ENCODE data around the gene AMT. TPM values are rescaled to one million over a fixed set of nuclear protein-coding genes. Genes with fewer than 3 reads are reported as not detected.

Gene AMT, protein sequence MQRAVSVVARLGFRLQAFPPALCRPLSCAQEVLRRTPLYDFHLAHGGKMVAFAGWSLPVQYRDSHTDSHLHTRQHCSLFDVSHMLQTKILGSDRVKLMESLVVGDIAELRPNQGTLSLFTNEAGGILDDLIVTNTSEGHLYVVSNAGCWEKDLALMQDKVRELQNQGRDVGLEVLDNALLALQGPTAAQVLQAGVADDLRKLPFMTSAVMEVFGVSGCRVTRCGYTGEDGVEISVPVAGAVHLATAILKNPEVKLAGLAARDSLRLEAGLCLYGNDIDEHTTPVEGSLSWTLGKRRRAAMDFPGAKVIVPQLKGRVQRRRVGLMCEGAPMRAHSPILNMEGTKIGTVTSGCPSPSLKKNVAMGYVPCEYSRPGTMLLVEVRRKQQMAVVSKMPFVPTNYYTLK
- 20.5 TPM for total RNA-seq

DNA sequence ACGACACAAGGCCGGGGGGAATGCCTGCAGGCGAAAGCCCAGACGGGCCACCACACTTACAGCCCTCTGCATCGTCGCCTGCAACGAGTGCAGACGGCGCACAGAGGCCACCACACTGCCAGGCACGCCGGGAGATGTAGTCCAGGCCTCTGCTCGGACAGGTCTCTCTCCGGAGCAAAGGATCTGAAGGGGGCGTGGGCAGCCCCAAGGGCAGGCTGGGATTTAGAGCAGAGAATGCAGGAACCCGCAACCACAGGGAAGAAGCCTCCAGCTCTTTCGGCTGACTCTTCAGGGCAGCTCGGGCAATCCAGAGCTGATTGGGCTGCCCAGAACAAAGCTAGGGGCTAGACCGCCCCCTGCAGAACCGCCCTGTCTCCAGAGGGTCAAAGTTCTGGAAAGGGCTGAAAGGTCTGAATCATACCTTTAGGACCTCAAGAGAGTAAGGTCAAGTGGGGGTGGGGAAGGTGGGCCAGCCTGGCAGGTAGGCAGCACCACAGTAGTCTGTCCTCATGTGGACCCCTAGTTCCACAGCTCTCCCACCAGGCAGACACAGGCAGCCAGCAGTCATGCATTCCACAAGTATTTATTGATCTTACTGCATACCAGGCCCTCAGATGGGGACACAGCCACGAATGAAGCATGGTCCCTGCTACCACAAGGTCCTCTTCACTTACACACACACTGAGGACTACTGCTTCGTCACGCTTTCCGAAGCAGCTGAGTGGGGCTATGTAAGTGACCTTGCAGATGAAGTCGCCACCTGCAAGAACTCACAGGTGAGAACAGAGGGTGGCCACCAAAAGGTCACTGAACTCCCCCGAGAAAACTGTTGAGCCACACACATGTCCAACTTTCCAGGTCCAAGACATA lies at the start of gene AMT:
Gene AMT, minus strand, starts transcription at position 95 of the 870 bp plus-strand sequence. Its CDS starts 23 bp downstream, at position 72.
- DNase-seq (ENCODE audit: low read depth in 2 of 3, low spot score in 2 of 3) = peak in 2 of 3 donors; percentile 39 to 41

DNA sequence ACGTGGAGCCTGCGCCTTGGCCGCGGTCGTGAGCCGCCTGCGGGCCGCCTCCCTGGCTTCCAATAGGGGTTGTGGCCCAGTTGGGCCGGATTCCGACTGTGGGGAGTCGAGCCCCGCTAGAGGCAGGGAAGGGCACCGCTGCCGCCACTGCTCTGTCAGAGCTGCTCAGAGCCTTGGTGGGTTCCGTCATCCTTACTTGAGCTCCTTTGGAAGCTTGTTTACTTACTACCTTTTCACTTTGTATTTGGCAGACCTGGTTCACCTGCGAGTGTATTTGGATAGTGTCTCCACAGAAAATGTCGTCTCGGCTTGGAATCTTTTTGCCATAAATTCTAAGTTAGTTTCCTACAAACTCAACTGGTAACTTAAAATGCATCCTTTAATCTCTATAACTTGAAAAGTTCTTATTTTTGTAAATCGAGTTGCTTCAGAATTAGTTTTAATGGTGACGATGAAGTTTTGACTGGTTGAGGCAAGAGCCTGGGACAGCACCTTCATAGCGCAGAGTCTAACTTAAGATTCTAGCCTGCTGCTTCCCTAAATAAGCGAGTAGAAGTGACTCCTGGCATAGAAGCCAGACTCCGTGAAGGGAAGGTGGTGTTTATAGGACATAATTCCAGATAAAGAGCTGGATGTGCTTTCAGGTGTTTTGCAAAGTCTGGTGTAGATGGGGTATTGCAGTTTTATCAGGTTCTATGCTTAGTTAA lies 48.6 kb upstream of the AMT start:
- DNase-seq (ENCODE audit: low read depth in 2 of 3, low spot score in 2 of 3) = peak in 1 of 3 donors; percentile 8

- peak; percentile 94 to 96 (median 95) for DNase-seq (ENCODE audit: low read depth in 2 of 3, low spot score in 2 of 3)
Observed at GRCh38 chr3:49469936-49470713, 47.9 kb upstream of the AMT start, which contains the start of gene DAG1. DAG1 (plus strand) TSS chr3:49470267; CDS start chr3:49510535, 40,268 bp downstream.

- DNase-seq (ENCODE audit: low read depth in 2 of 3, low spot score in 2 of 3) = no peak
Observed at GRCh38 chr3:49469037-49469935, 47.0 kb upstream of the AMT start.

- DNase-seq (ENCODE audit: low read depth in 2 of 3, low spot score in 2 of 3) = no peak
Observed at GRCh38 chr3:49466085-49466484, 43.8 kb upstream of the AMT start.

GRCh38 chr3:49465270-49466034 lies 43.2 kb upstream of the AMT start:
- peak in 1 of 3 donors; percentile 27 for DNase-seq (ENCODE audit: low read depth in 2 of 3, low spot score in 2 of 3)

- DNase-seq (ENCODE audit: low read depth in 2 of 3, low spot score in 2 of 3) = no peak
Observed at GRCh38 chr3:49462222-49462621, 39.9 kb upstream of the AMT start.

- DNase-seq (ENCODE audit: low read depth in 2 of 3, low spot score in 2 of 3) = no peak
Observed at GRCh38 chr3:49461443-49462171, 39.3 kb upstream of the AMT start.

GRCh38 chr3:49460956-49461355 lies 38.7 kb upstream of the AMT start:
- DNase-seq (ENCODE audit: low read depth in 2 of 3, low spot score in 2 of 3) = no peak

GRCh38 chr3:49460188-49460890 lies 38.1 kb upstream of the AMT start:
- DNase-seq (ENCODE audit: low read depth in 2 of 3, low spot score in 2 of 3) = no peak

DNA sequence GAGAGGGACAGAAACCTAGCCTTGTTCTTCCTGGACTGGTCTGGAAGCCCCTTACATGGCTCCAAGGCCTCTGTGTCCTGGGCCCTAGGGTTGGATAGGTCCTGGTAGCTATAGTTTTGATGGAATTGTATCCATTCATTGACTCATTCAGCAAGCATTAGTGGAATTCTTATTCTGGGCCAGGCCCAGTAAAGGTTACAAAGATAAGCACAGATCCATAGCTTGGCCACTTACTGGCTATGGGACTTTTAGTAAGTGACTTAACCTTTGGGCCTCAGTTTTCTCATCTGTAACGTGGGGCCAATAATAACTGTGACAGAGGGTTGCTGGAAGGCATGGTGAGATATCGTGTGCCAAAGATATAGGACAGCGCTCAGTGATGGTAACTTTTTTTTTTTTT lies 34.2 kb upstream of the AMT start:
- DNase-seq (ENCODE audit: low read depth in 2 of 3, low spot score in 2 of 3) = no peak

GRCh38 chr3:49454898-49455681 lies 32.8 kb upstream of the AMT start:
- DNase-seq (ENCODE audit: low read depth in 2 of 3, low spot score in 2 of 3) = no peak

- peak in 1 of 3 donors; percentile 28 for DNase-seq (ENCODE audit: low read depth in 2 of 3, low spot score in 2 of 3)
Observed at GRCh38 chr3:49454458-49454857, 32.2 kb upstream of the AMT start.

- no peak for DNase-seq (ENCODE audit: low read depth in 2 of 3, low spot score in 2 of 3)
Observed at GRCh38 chr3:49453621-49454020, 31.3 kb upstream of the AMT start.

- DNase-seq (ENCODE audit: low read depth in 2 of 3, low spot score in 2 of 3) = no peak
Observed at GRCh38 chr3:49445391-49445790, 23.1 kb upstream of the AMT start.

- no peak for DNase-seq (ENCODE audit: low read depth in 2 of 3, low spot score in 2 of 3)
Observed at GRCh38 chr3:49434731-49435130, 12.5 kb upstream of the AMT start.
